HG02885 (cell line): ENCODE data around the gene ZCCHC13.
A peak's percentile ranks its signal among the peaks of the same experiment; 100 is the strongest.
"Not testable (repeated sequence)": the region's sequence is repeated elsewhere in the genome, so short reads cannot be mapped to it uniquely, and the experiment has no call there.

ENCODE experiments used
- ATAC-seq: cut with Tn5 transposase; IDR thresholded peaks from one replicate; pipeline ENCODE4 v1.9.1; 2021; ENCODE audit warnings: mild to moderate bottlenecking; ENCODE audit not compliant: unreplicated experiment, poor library complexity

The ZCCHC13 gene

GRCh38 chrX:74304016-74304415, at the start of gene ZCCHC13:
ZCCHC13 (plus strand) TSS chrX:74304180; CDS start chrX:74304267, 87 bp downstream.
- ATAC-seq: no peak

- ATAC-seq: not testable (repeated sequence)
Measured at GRCh38 chrX:74258111-74258510, 45.9 kb upstream of the ZCCHC13 start.

- ATAC-seq: no peak
Measured at GRCh38 chrX:74259885-74260491, 44.0 kb upstream of the ZCCHC13 start.

- ATAC-seq: no peak
Measured at GRCh38 chrX:74262452-74263209, 41.3 kb upstream of the ZCCHC13 start.

GRCh38 chrX:74270393-74270792, 33.6 kb upstream of the ZCCHC13 start:
- no peak for ATAC-seq

- peak; percentile 88 for ATAC-seq
Measured at GRCh38 chrX:74272230-74272629, 31.8 kb upstream of the ZCCHC13 start.

GRCh38 chrX:74274516-74274915, 29.5 kb upstream of the ZCCHC13 start:
- no peak for ATAC-seq

- no peak for ATAC-seq
Measured at GRCh38 chrX:74277320-74277719, 26.7 kb upstream of the ZCCHC13 start.

- no peak for ATAC-seq
Measured at GRCh38 chrX:74277846-74278245, 26.1 kb upstream of the ZCCHC13 start.

- ATAC-seq: peak; percentile 75
Measured at GRCh38 chrX:74280759-74281158, 23.2 kb upstream of the ZCCHC13 start.

- no peak for ATAC-seq
Measured at GRCh38 chrX:74284391-74284952, 19.5 kb upstream of the ZCCHC13 start.

GRCh38 chrX:74286950-74287740, 16.8 kb upstream of the ZCCHC13 start:
- ATAC-seq: no peak

- ATAC-seq: peak; percentile 2
Measured at GRCh38 chrX:74291577-74291963, 12.4 kb upstream of the ZCCHC13 start.

- ATAC-seq: peak; percentile 89
Measured at GRCh38 chrX:74291964-74292807, 11.8 kb upstream of the ZCCHC13 start.

- ATAC-seq: no peak
Measured at GRCh38 chrX:74292808-74293123, 11.2 kb upstream of the ZCCHC13 start.

- peak; percentile 40 for ATAC-seq
Measured at GRCh38 chrX:74293343-74293946, 10.5 kb upstream of the ZCCHC13 start.

- no peak for ATAC-seq
Measured at GRCh38 chrX:74295101-74295500, 8.9 kb upstream of the ZCCHC13 start.

GRCh38 chrX:74297766-74298165, 6.2 kb upstream of the ZCCHC13 start:
- no peak for ATAC-seq

GRCh38 chrX:74300869-74301268, 3.1 kb upstream of the ZCCHC13 start:
- ATAC-seq: no peak

- no peak for ATAC-seq
Measured at GRCh38 chrX:74318672-74319071, 14.7 kb downstream of the ZCCHC13 start.
